ENCODE data around the gene CHL1. TPM values are rescaled to one million over a fixed set of nuclear protein-coding genes. Genes with fewer than 3 reads are reported as not detected.

The CHL1 gene
- total RNA-seq, 4 donors from 2014 or later, result 10.4 to 41.5 (median 25.4) TPM

DNA sequence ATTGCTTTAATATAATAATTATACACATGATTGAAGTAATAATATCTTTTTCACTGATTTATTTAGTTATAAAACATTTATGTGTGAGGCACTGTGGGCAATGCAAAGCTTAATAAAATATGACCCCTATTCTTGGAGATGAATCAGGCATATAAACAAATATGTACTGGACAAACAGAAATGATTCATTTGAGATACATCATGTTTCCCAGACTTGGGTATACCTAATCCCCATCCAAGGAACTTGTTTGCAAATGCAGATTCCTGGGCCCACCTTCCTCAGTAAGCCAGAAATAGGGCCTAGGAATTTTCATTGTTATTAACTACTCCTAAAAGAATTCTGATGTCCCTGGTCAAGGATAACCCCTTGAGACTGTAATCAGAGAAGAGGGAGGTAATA lies 184.2 kb downstream of the CHL1 start:
- TF ChIP-seq POLR2A (IDR thresholded peaks at IDR 0.05), result no peak
- no peak for TF ChIP-seq POLR2AphosphoS5 (IDR thresholded peaks at IDR 0.05)
- TF ChIP-seq, protein P1, sequence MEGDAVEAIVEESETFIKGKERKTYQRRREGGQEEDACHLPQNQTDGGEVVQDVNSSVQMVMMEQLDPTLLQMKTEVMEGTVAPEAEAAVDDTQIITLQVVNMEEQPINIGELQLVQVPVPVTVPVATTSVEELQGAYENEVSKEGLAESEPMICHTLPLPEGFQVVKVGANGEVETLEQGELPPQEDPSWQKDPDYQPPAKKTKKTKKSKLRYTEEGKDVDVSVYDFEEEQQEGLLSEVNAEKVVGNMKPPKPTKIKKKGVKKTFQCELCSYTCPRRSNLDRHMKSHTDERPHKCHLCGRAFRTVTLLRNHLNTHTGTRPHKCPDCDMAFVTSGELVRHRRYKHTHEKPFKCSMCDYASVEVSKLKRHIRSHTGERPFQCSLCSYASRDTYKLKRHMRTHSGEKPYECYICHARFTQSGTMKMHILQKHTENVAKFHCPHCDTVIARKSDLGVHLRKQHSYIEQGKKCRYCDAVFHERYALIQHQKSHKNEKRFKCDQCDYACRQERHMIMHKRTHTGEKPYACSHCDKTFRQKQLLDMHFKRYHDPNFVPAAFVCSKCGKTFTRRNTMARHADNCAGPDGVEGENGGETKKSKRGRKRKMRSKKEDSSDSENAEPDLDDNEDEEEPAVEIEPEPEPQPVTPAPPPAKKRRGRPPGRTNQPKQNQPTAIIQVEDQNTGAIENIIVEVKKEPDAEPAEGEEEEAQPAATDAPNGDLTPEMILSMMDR (IDR thresholded peaks at IDR 0.05), result no peak
- TF ChIP-seq EP300 (IDR thresholded peaks at IDR 0.05; ENCODE audit: low read depth), result no peak
- Histone ChIP-seq H3K36me3 (no peaks in the 10 kb centered on the region), H3K4me3 (no peak overlapping the region), H3K4me1 (no peaks in the 10 kb centered on the region), H3K27ac (no peak overlapping the region), H3K27me3 (peaks cover 5% of the 10 kb centered on the region), H3K9me3 (no peaks in the 10 kb centered on the region)
- no peak for DNase-seq
- intact Hi-C loops (cut with DNase I; ENCODE audit: low total_unique reads) (no loop called here), in situ Hi-C loops (cut with MboI; ENCODE audit: low pct_ligation_motif_present in 1 of 4, low pct_unique_long_range_greater_than_20kb in 1 of 4, low sequenced_read_pairs in 3 of 4) (no loop called here)

DNA sequence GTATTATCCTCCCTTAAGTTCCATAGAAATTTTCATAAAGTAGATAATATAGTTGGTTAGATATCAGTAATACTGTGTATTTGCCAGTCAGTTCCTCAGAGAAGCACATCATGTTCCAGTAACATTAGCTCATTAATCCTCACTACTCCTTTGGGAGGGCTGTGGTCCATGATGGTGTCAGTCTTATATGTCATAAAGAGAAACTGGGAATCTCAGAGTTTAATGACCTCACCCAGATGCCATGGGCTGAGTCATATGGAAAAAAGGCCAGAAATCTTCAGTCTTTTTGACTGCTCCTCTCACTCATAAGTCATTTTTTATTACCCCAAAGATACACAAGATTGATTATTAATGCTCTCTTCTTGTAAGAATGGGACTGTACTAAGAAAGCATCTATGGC lies 188.6 kb downstream of the CHL1 start:
- Histone ChIP-seq H3K9me3 (no peaks in the 10 kb centered on the region), H3K36me3 (no peaks in the 10 kb centered on the region), H3K4me3 (no peak overlapping the region), H3K27me3 (no peaks in the 10 kb centered on the region), H3K27ac (no peak overlapping the region), H3K4me1 (no peaks in the 10 kb centered on the region)
- in situ Hi-C loops (cut with MboI; ENCODE audit: low pct_ligation_motif_present in 1 of 4, low pct_unique_long_range_greater_than_20kb in 1 of 4, low sequenced_read_pairs in 3 of 4), result no loop called here
- DNase-seq, result no peak
- TF ChIP-seq, protein P1 (IDR thresholded peaks at IDR 0.05), result no peak
- TF ChIP-seq EP300 (IDR thresholded peaks at IDR 0.05; ENCODE audit: low read depth), result no peak
- no peak for TF ChIP-seq POLR2AphosphoS5 (IDR thresholded peaks at IDR 0.05)
- no peak for TF ChIP-seq POLR2A (IDR thresholded peaks at IDR 0.05)
- intact Hi-C loops (cut with DNase I; ENCODE audit: low total_unique reads), result no loop called here

DNA sequence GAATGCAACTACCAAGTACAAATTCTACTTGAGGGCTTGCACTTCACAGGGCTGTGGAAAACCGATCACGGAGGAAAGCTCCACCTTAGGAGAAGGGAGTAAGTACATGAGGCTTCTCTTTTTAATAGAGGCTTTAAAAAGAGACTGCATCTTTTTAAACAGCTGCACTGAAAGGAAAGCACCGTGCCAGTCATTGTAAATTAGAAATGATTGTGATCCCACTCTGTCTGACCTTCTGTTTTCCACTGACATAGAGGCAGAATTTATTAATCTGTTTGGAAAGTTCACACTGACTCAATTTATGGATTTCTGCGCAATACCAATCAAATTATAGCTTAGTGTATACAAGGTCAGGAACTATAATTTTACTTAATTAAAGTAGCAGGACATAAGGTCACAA lies 198.2 kb downstream of the CHL1 start:
- Histone ChIP-seq H3K4me1 (no peaks in the 10 kb centered on the region), H3K4me3 (no peak overlapping the region), H3K36me3 (no peaks in the 10 kb centered on the region), H3K9me3 (no peaks in the 10 kb centered on the region), H3K27me3 (no peaks in the 10 kb centered on the region), H3K27ac (no peak overlapping the region)
- no peak for DNase-seq
- in situ Hi-C loops (cut with MboI; ENCODE audit: low pct_ligation_motif_present in 1 of 4, low pct_unique_long_range_greater_than_20kb in 1 of 4, low sequenced_read_pairs in 3 of 4) (no loop called here), intact Hi-C loops (cut with DNase I; ENCODE audit: low total_unique reads) (no loop called here)
- TF ChIP-seq POLR2A (IDR thresholded peaks at IDR 0.05), result no peak
- TF ChIP-seq EP300 (IDR thresholded peaks at IDR 0.05; ENCODE audit: low read depth), result no peak
- TF ChIP-seq POLR2AphosphoS5 (IDR thresholded peaks at IDR 0.05), result no peak
- TF ChIP-seq, protein P1 (IDR thresholded peaks at IDR 0.05), result no peak
- WGBS, 2 donors (ENCODE audit: low coverage in 1 of 2), result 49 to 54% methylated on average over 4 of the region's 4 CpGs

DNA sequence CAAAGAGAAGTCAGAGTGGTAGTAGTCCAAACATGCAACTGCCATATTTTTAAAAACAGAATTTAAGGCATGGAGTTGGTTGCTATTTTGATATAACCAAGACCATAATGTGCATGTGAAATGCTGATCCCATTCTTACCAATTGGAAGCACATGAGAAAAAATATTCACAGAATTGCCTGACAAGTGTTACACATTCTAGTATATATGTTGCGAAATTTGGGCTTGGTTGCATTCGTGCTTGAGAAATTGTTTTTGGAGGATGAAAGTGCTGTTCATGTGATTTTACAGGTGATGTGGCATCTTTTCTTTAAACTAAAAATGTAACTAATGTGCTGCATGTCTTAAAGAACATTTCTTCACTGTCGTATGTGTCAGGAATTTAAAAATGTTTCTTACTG lies 199.7 kb downstream of the CHL1 start:
- H3K4me3 ChIP-seq, result no peak overlapping the region
- 77 to 79% methylated on average over 3 of the region's 3 CpGs for WGBS, 2 donors (ENCODE audit: low coverage in 1 of 2)
- intact Hi-C loops (cut with DNase I; ENCODE audit: low total_unique reads), result no loop called here
- in situ Hi-C loops (cut with MboI; ENCODE audit: low pct_ligation_motif_present in 1 of 4, low pct_unique_long_range_greater_than_20kb in 1 of 4, low sequenced_read_pairs in 3 of 4), result no loop called here
- no peaks in the 10 kb centered on the region for H3K9me3 ChIP-seq
- no peak overlapping the region for H3K27ac ChIP-seq
- no peak for DNase-seq
- no peaks in the 10 kb centered on the region for H3K27me3 ChIP-seq
- TF ChIP-seq POLR2AphosphoS5 (IDR thresholded peaks at IDR 0.05) (no peak), EP300 (IDR thresholded peaks at IDR 0.05; ENCODE audit: low read depth) (no peak)
- H3K4me1 ChIP-seq, result no peaks in the 10 kb centered on the region
- H3K36me3 ChIP-seq, result no peaks in the 10 kb centered on the region

DNA sequence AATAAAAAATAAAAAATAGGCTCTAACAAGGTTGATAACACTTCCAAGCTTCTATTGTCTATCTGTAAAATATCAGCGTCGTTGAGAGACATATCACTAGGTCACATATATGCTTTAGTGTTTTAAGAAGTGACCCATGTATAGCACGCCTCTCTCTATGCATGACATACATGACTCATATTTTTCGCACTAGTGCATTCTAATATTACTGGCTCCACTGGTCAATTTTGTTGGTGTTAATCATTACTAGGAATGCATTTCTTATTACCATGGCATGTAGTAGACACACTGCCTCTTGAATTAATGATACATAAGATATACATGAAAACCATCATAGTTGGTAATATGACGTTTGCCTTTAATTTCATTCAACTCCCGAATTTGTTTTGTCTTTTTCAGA lies 203.1 kb downstream of the CHL1 start:
- in situ Hi-C loops (cut with MboI; ENCODE audit: low pct_ligation_motif_present in 1 of 4, low pct_unique_long_range_greater_than_20kb in 1 of 4, low sequenced_read_pairs in 3 of 4), result no loop called here

More for the DNA sequence above, 203.1 kb downstream of the CHL1 start:
- TF ChIP-seq EP300 (IDR thresholded peaks at IDR 0.05; ENCODE audit: low read depth), result no peak
- TF ChIP-seq POLR2A (IDR thresholded peaks at IDR 0.05), result no peak
- no peak for TF ChIP-seq POLR2AphosphoS5 (IDR thresholded peaks at IDR 0.05)
- TF ChIP-seq, protein P1 (IDR thresholded peaks at IDR 0.05), result no peak
- intact Hi-C loops (cut with DNase I; ENCODE audit: low total_unique reads), result no loop called here
- H3K27ac ChIP-seq, result no peak overlapping the region
- no peak overlapping the region for H3K4me3 ChIP-seq
- WGBS, 2 donors (ENCODE audit: low coverage in 1 of 2), result 83% methylated on average over 6 of the region's 6 CpGs
- H3K27me3 ChIP-seq, result no peaks in the 10 kb centered on the region
- no peaks in the 10 kb centered on the region for H3K9me3 ChIP-seq
- no peak for DNase-seq
- no peaks in the 10 kb centered on the region for H3K4me1 ChIP-seq
- H3K36me3 ChIP-seq, result no peaks in the 10 kb centered on the region

Measured in transverse colon (tissue), 4 donors.